ENCODE data around the gene CD2BP2.
"Not testable (repeated sequence)": the region's sequence is repeated elsewhere in the genome, so short reads cannot be mapped to it uniquely, and the experiment has no call there.

The CD2BP2 gene

GRCh38 chr16:30342751-30343490 is 12.2 kb downstream of the CD2BP2 start:
- no peak for DNase-seq (ENCODE audit: low spot score)

- DNase-seq (ENCODE audit: low spot score), result not testable (repeated sequence)
Observed at GRCh38 chr16:30341971-30342370, 13.1 kb downstream of the CD2BP2 start.

- no peak for DNase-seq (ENCODE audit: low spot score)
Observed at GRCh38 chr16:30340621-30341020, 14.5 kb downstream of the CD2BP2 start.

DNA sequence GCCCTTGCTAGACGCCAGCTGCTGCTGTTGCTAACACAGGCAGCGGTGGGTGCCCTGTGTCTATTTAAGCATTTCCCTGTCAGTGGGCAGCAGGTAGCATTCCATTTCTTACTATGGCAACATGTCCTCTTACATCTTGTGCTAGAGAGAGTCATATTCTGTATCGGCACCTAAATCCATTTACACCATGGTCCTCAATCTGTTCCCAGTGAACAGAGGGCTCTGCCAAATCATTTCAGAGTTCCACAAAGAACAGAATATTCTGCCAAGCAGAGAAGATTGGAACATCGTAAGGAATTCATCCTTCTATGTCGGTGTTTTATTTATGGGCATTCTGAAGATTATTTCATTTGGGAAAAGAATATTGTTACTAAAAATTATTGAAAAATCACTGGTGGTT is 16.4 kb downstream of the CD2BP2 start:
- not testable (repeated sequence) for DNase-seq (ENCODE audit: low spot score)

GRCh38 chr16:30337964-30338357 is 17.1 kb downstream of the CD2BP2 start:
- not testable (repeated sequence) for DNase-seq (ENCODE audit: low spot score)

DNA sequence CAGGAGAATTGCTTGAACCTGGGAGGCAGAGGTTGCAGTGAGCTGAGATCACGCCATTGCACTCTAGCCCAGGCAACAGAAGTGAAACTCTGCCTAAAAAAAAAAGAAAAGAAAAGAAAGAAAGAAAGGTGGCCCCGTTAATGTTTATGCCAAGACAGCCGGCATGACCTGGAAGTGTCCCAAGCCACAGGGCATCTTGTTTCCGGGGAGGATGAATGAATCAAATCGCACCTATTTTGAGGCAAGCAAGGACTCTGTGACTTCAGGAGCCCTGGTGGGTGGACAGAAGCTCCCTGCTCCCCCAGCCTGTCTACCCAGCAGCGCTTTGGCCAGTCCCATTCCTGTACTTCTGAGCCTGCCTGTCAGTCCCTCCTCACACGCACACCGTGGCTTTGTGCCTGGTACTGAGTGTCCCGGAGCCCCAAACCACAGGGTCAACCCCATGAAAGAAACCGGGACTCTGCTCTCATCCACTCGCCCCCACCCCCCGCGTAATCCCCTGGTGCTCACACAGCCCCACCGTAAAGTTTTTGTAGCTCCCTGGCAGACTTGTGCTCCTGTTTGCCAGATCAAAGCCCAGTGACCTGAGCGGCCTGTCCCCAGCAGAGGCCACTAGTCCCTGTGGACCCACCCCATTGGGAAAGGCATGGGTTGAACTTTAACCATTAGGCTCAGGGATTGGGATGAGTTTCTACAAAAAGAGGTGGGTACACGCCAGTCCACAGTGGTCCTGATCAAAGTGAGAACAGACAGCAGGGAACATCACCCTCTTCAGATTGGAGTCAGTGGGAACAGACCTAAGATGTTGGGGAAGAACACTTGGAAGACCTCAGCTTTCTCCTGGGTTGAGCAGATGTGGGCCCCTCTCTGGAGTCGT is 19.3 kb downstream of the CD2BP2 start:
- peak; percentile 13 for DNase-seq (ENCODE audit: low spot score)

- peak; percentile 84 for DNase-seq (ENCODE audit: low spot score)
Observed at GRCh38 chr16:30335028-30335597, 20.0 kb downstream of the CD2BP2 start.

GRCh38 chr16:30334473-30334989 is 20.6 kb downstream of the CD2BP2 start:
- DNase-seq (ENCODE audit: low spot score), result peak; percentile 74

- DNase-seq (ENCODE audit: low spot score), result not testable (repeated sequence)
Observed at GRCh38 chr16:30324220-30324619, 30.9 kb downstream of the CD2BP2 start.

DNA sequence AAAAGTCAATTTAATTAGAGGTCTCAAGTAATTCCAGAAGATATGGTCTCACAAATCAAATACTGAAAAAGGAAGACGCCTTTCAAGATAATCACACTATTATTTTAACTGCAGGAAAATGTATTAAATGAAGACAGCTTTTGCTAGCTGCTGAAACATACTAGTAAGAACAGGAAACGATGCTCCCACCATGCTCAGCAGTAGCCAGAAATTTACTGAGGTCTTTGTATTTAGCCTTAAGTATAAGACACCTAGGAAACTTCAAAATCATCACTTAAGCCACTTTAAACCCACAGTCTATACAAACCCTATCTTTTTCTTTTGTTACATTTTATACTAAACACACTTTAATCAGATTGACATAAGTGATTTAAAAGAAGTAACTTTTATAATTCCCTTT is 36.5 kb downstream of the CD2BP2 start:
- DNase-seq (ENCODE audit: low spot score), result not testable (repeated sequence)

GRCh38 chr16:30310937-30311336 is 44.2 kb downstream of the CD2BP2 start:
- not testable (repeated sequence) for DNase-seq (ENCODE audit: low spot score)

DNA sequence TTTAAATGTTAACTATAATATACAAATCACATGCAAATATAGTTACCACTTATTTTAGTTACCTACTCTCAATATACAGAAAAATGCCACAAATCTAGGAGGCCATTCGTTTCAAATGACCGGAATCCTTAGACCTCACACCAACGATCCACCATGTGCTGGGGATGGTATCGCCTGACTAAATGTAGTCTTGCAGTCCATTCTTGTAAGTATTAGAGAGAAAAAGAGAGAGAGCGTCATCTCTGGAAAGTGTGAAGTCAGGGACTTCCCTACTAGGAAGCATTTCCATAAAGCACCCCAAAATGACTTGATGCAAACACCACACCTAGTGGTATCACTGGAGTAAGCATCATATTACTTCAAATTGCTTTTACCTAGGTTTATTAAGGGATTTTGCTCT is 45.9 kb downstream of the CD2BP2 start:
- not testable (repeated sequence) for DNase-seq (ENCODE audit: low spot score)
